Memory B cell (primary cell): Measurements from ENCODE around the gene GRIK5.

Experiments used
- ATAC-seq: fragments of 150-1000 bp; cut with Tn5 transposase; 2 replicates; pipeline ENCODE4 v1.10.0; 2021; ENCODE audit warnings: low read depth, mild to moderate bottlenecking, moderate library complexity
- DNase-seq, 2 donors: peaks; one replicate each; pipeline ENCODE4 v3.0.0; 2022; ENCODE audit warnings: low spot score in 2 of 2
- H3K27ac Mint-ChIP-seq: one replicate; pipeline ENCODE4 v1.8.0; 2022; ENCODE audit warnings: mild to moderate bottlenecking, moderate library complexity, mixed read lengths
- H3K27me3 Mint-ChIP-seq: one replicate; pipeline ENCODE4 v1.8.0; 2022; ENCODE audit warnings: mixed read lengths
- H3K36me3 Mint-ChIP-seq: one replicate; pipeline ENCODE4 v1.8.0; 2022; ENCODE audit warnings: mild to moderate bottlenecking, mixed read lengths
- H3K4me1 Mint-ChIP-seq: one replicate; pipeline ENCODE4 v1.8.0; 2022; ENCODE audit warnings: mixed read lengths
- H3K4me3 Mint-ChIP-seq: one replicate; pipeline ENCODE4 v1.8.0; 2022; ENCODE audit warnings: mild to moderate bottlenecking, moderate library complexity, mixed read lengths
- H3K9me3 Mint-ChIP-seq: one replicate; pipeline ENCODE4 v1.8.0; 2022; ENCODE audit warnings: mixed read lengths

Gene GRIK5

GRCh38 chr19:42076380-42076944, 6.5 kb upstream of the GRIK5 start:
- Mint-ChIP-seq H3K9me3 (no peaks in the 10 kb centered on the region), H3K27me3 (no peaks in the 10 kb centered on the region), H3K27ac (peak overlapping the region; percentile 99), H3K4me3 (peak overlapping the region; percentile 90), H3K36me3 (peaks cover 8% of the 10 kb centered on the region), H3K4me1 (peaks cover 31% of the 10 kb centered on the region)
- ATAC-seq, result peak; percentile 15
- no peak for DNase-seq

GRCh38 chr19:42075616-42076379, 5.8 kb upstream of the GRIK5 start, which contains the start of gene ZNF574:
Gene ZNF574 (plus strand): TSS chr19:42076166. CDS start chr19:42078607, 2,441 bp downstream.
- peaks cover 3% of the 10 kb centered on the region for H3K36me3 Mint-ChIP-seq
- ATAC-seq, result peak; percentile 90

DNA sequence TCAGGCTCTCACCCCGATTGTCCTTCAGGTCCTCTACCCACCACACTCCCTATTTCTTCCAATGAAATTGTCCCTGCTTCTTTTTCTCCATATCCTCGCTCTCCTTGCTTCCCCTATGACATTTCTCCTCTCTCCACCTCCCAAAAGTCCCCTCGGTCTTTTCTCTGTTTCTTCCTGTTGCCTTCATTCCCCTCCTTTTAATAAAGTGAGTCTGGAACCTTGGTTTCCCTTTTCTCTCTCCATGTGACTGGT, 5.3 kb upstream of the GRIK5 start:
- H3K27ac Mint-ChIP-seq, result peak overlapping the region; percentile 99
- H3K4me1 Mint-ChIP-seq, result peaks cover 28% of the 10 kb centered on the region
- peaks cover 3% of the 10 kb centered on the region for H3K27me3 Mint-ChIP-seq
- peak overlapping the region; percentile 93 for H3K4me3 Mint-ChIP-seq
- DNase-seq, result no peak
- peaks cover 3% of the 10 kb centered on the region for H3K36me3 Mint-ChIP-seq
- no peak for ATAC-seq
- H3K9me3 Mint-ChIP-seq, result no peaks in the 10 kb centered on the region

More at GRCh38 chr19:42075616-42076379, 5.8 kb upstream of the GRIK5 start, which contains the start of gene ZNF574:
- no peaks in the 10 kb centered on the region for H3K9me3 Mint-ChIP-seq
- peaks cover 28% of the 10 kb centered on the region for H3K4me1 Mint-ChIP-seq
- H3K27me3 Mint-ChIP-seq, result no peaks in the 10 kb centered on the region
- DNase-seq, result peak; percentile 92 to 98
- peak within 1 kb of the TSS; percentile 93 for H3K4me3 Mint-ChIP-seq
- peak within 1 kb of the TSS; percentile 99 for H3K27ac Mint-ChIP-seq

DNA sequence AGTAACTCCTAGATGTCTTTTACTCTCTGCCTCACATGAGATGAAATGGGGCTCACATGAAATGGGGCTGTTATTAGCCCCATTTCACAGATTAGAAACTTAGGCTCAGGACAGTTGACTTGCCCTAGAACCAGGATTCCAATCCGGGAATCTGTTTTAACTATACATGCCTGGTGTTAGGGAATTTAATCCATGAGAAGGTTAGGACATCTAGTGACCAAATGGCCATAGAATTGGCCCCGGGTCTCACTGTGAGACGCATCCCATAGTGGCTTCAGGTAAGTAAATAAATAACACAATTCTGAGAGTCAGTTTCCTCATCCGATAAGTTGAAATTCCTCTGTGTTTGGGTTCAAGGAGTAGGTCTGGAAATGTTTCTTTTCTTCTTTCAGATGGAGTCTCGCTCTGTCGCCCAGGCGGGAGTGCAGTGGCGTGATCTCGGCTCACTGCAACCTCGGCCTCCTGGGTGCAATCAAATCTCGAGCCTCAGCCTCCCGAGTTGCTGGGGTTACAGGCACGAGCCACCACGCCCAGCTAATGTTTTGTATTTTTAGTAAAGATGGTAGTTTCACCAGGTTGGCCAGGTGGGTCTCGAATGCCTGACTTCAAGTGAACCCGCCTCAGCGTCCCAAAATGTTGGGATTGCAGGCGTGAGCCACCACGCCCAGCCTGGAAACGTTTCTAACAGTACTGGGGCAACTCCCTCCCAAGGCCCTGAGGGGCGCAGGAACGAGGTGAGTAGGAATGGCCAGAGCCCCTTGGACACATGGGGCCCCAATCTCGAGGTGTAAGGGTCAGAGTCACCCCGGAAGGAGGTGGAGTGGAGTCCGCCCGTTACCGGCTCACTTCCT, 4.7 kb upstream of the GRIK5 start:
- Mint-ChIP-seq H3K4me1 (peaks cover 28% of the 10 kb centered on the region), H3K27me3 (peaks cover 4% of the 10 kb centered on the region), H3K27ac (peak overlapping the region; percentile 99), H3K9me3 (no peaks in the 10 kb centered on the region), H3K36me3 (peaks cover 3% of the 10 kb centered on the region), H3K4me3 (peak overlapping the region; percentile 93)
- DNase-seq (no peak), ATAC-seq (no peak)

DNA sequence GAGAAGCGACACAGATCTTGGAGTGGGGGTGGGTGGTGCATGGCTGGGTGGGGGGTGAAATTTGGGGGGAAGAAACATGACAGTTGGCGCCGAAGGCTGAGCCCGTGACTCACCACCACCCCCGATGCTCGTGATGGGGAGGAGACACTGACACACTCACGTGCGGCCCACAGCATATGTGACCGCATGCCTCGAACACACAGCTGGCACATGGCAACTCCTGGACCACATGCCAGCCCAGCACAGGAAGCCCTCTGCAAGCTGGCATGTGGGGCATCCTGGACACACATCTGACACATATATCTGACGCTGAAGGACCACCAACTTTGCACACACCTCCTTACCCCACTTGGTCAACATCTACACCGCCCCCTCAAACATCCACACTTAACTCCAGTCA, 1.2 kb upstream of the GRIK5 start:
- H3K27me3 Mint-ChIP-seq, result peaks cover 4% of the 10 kb centered on the region
- ATAC-seq (no peak), DNase-seq (no peak)
- no peak overlapping the region for H3K27ac Mint-ChIP-seq
- H3K4me1 Mint-ChIP-seq, result peaks cover 7% of the 10 kb centered on the region
- H3K4me3 Mint-ChIP-seq, result no peak overlapping the region
- H3K36me3 Mint-ChIP-seq, result peaks cover 3% of the 10 kb centered on the region
- H3K9me3 Mint-ChIP-seq, result no peaks in the 10 kb centered on the region

- no peaks in the 10 kb centered on the region for H3K4me1 Mint-ChIP-seq
- no peak overlapping the region for H3K4me3 Mint-ChIP-seq
- no peak for ATAC-seq
- peaks cover 15% of the 10 kb centered on the region for H3K27me3 Mint-ChIP-seq
- H3K36me3 Mint-ChIP-seq, result no peaks in the 10 kb centered on the region
- H3K27ac Mint-ChIP-seq, result no peak overlapping the region
- DNase-seq, result no peak
- no peaks in the 10 kb centered on the region for H3K9me3 Mint-ChIP-seq
These were observed 1.0 kb downstream of the GRIK5 start for GRCh38 chr19:42068756-42069571.

GRCh38 chr19:42068361-42068755, 1.6 kb downstream of the GRIK5 start:
- DNase-seq (no peak), ATAC-seq (no peak)
- H3K27ac Mint-ChIP-seq, result no peak overlapping the region
- no peak overlapping the region for H3K4me3 Mint-ChIP-seq
- H3K27me3 Mint-ChIP-seq, result peaks cover 17% of the 10 kb centered on the region
- no peaks in the 10 kb centered on the region for H3K4me1 Mint-ChIP-seq
- no peaks in the 10 kb centered on the region for H3K36me3 Mint-ChIP-seq
- H3K9me3 Mint-ChIP-seq, result no peaks in the 10 kb centered on the region

- H3K4me1 Mint-ChIP-seq, result no peaks in the 10 kb centered on the region
These were observed 2.6 kb downstream of the GRIK5 start for GRCh38 chr19:42067315-42067888.

GRCh38 chr19:42066075-42066754, 3.8 kb downstream of the GRIK5 start:
- Mint-ChIP-seq H3K27ac (no peak overlapping the region), H3K4me1 (no peaks in the 10 kb centered on the region)

More at GRCh38 chr19:42067315-42067888, 2.6 kb downstream of the GRIK5 start:
- H3K4me3 Mint-ChIP-seq, result no peak overlapping the region
- no peaks in the 10 kb centered on the region for H3K36me3 Mint-ChIP-seq
- H3K27me3 Mint-ChIP-seq, result peaks cover 19% of the 10 kb centered on the region
- no peaks in the 10 kb centered on the region for H3K9me3 Mint-ChIP-seq
- no peak for DNase-seq
- ATAC-seq, result no peak
- H3K27ac Mint-ChIP-seq, result no peak overlapping the region

DNA sequence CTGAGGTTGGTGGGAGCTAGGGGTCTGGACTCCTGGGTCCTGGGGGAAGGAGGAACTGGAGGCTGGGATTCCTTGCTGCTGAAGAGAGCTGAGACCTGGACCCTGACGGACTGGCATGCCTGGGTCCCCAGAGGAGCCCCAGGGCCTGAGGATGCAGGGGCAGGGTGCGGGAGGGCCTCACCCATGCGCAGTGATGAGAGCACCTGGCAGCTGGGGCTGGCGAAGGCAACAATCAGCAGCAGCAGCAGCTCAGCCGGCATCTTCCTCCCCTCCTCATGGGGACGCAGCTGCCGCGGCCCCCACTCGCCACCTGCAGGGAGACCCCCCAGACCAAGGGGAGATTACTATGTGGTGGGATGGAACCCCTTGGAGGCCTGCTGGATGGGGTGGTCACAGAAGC, 4.5 kb downstream of the GRIK5 start:
- no peaks in the 10 kb centered on the region for H3K9me3 Mint-ChIP-seq
- no peak overlapping the region for H3K4me3 Mint-ChIP-seq
- DNase-seq (no peak), ATAC-seq (no peak)
- no peaks in the 10 kb centered on the region for H3K36me3 Mint-ChIP-seq
- H3K27ac Mint-ChIP-seq, result no peak overlapping the region
- peaks cover 25% of the 10 kb centered on the region for H3K27me3 Mint-ChIP-seq
- H3K4me1 Mint-ChIP-seq, result no peaks in the 10 kb centered on the region

More at GRCh38 chr19:42066075-42066754, 3.8 kb downstream of the GRIK5 start:
- Mint-ChIP-seq H3K27me3 (peaks cover 25% of the 10 kb centered on the region), H3K36me3 (no peaks in the 10 kb centered on the region), H3K4me3 (no peak overlapping the region), H3K9me3 (no peaks in the 10 kb centered on the region)
- ATAC-seq (no peak), DNase-seq (no peak)

- H3K27ac Mint-ChIP-seq, result no peak overlapping the region
- H3K27me3 Mint-ChIP-seq, result peaks cover 22% of the 10 kb centered on the region
- no peaks in the 10 kb centered on the region for H3K36me3 Mint-ChIP-seq
- H3K4me1 Mint-ChIP-seq, result no peaks in the 10 kb centered on the region
- ATAC-seq, result no peak
- no peaks in the 10 kb centered on the region for H3K9me3 Mint-ChIP-seq
- no peak for DNase-seq
- no peak overlapping the region for H3K4me3 Mint-ChIP-seq
These were observed 5.0 kb downstream of the GRIK5 start for GRCh38 chr19:42065051-42065450.

DNA sequence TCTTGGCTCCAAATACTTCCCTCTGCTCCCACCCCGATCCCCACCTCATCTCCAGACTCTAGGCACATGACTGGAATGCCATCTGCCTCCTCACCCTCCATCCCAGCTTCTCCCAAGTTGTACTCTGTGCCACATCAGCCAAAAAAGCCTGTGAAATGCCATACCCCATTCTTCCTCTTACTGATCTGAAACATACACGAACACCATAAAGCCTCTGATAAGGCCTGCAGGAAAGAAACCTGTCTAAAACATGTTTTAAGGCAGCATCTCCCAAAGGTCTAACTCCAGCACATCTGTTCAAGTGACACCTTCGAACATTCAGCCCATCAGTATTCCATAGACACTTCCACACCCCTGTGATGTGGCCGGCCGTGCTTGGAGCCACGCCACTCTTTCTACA, 5.6 kb downstream of the GRIK5 start:
- Mint-ChIP-seq H3K4me1 (no peaks in the 10 kb centered on the region), H3K9me3 (no peaks in the 10 kb centered on the region), H3K4me3 (no peak overlapping the region), H3K36me3 (peaks cover 2% of the 10 kb centered on the region), H3K27me3 (peaks cover 26% of the 10 kb centered on the region), H3K27ac (no peak overlapping the region)
- no peak for DNase-seq
- no peak for ATAC-seq

DNA sequence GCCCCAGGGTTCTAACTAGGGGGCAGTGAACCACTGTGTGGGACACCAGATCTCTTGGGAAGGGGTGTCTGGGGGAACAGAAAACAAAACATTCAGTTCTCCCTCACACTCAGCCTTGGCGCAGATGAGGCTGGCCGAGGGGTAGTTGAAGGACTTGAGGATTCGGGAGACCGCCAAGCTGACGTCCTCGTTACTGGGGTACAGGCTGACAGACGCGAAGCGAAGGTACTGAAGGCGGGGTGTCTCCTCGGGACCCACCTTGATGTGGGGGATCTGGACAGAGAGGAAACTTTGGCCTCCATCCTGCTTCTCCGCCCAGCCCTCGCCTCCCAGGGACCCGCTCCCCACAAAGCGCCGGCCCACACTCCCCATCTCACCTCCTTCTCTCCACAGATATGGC, 7.6 kb downstream of the GRIK5 start:
- no peak for ATAC-seq
- Mint-ChIP-seq H3K4me1 (no peaks in the 10 kb centered on the region), H3K27ac (no peak overlapping the region), H3K27me3 (peaks cover 28% of the 10 kb centered on the region), H3K4me3 (no peak overlapping the region), H3K9me3 (no peaks in the 10 kb centered on the region), H3K36me3 (peaks cover 2% of the 10 kb centered on the region)
- no peak for DNase-seq
